Smooth muscle cell (in vitro differentiated cells): ENCODE results near the gene PARVA. TPM values are rescaled to one million over a fixed set of nuclear protein-coding genes. Genes with fewer than 3 reads are reported as not detected.
A peak's percentile ranks its signal among the peaks of the same experiment; 100 is the strongest.

Source experiments
- DNase-seq: peaks from one replicate; lab custom pipeline; 2025; ENCODE audit not compliant: unreplicated experiment; lab: John Stamatoyannopoulos, UW
- H2AFZ ChIP-seq: fragments of 200-600 bp; sonication (generic); 2 replicates; pipeline ENCODE4 v1.6.0; 2016; ENCODE audit warnings: antibody characterized with exemption, low read depth, mild to moderate bottlenecking
- H3F3A ChIP-seq: fragments of 200-600 bp; sonication (generic); 2 replicates; pipeline ENCODE4 v1.6.0; 2017; ENCODE audit warnings: antibody characterized with exemption, low read depth
- H3K27ac ChIP-seq: fragments of 200-600 bp; sonication (generic); 2 replicates; pipeline ENCODE4 v1.5.1; 2016; ENCODE audit warnings: low read depth, mild to moderate bottlenecking
- H3K27me3 ChIP-seq: fragments of 200-600 bp; sonication (generic); 2 replicates; pipeline ENCODE4 v1.6.1; 2016; ENCODE audit warnings: low read depth, mild to moderate bottlenecking
- H3K36me3 ChIP-seq: fragments of 200-600 bp; sonication (generic); 2 replicates; pipeline ENCODE4 v1.5.1; 2016; ENCODE audit warnings: low read depth
- H3K4me1 ChIP-seq: fragments of 200-600 bp; sonication (generic); 2 replicates; pipeline ENCODE4 v1.5.1; 2016; ENCODE audit warnings: low read depth
- H3K4me2 ChIP-seq: fragments of 200-600 bp; sonication (generic); 2 replicates; pipeline ENCODE4 v1.6.0; 2016; ENCODE audit warnings: mild to moderate bottlenecking
- H3K4me3 ChIP-seq: fragments of 200-600 bp; sonication (generic); 2 replicates; pipeline ENCODE4 v1.5.1; 2016; ENCODE audit warnings: mild to moderate bottlenecking
- H3K79me2 ChIP-seq: fragments of 200-600 bp; sonication (generic); 2 replicates; pipeline ENCODE4 v1.6.0; 2016; ENCODE audit warnings: low read depth, mild to moderate bottlenecking
- H3K9ac ChIP-seq: fragments of 200-600 bp; sonication (generic); 2 replicates; pipeline ENCODE4 v1.6.0; 2016; ENCODE audit warnings: low read depth
- H3K9me3 ChIP-seq: fragments of 200-600 bp; sonication (generic); replicated peaks from 2 replicates; pipeline ENCODE4 v1.5.1; 2016; ENCODE audit warnings: low read depth
- H4K20me1 ChIP-seq: fragments of 200-600 bp; sonication (generic); 2 replicates; pipeline ENCODE4 v1.6.0; 2016; ENCODE audit warnings: low read depth
- WGBS: methylation state at CpG from one replicate; pipeline ENCODE4 v1.1.7; 2016; ENCODE audit warnings: low lambda C conversion rate; 5-methylcytosine and 5-hydroxymethylcytosine counted together
- polyA plus RNA-seq: library from polyadenylated mRNA; unstranded; fragments of >200 nt; fragmentation: Nextera tagmentation; extraction: Ambion mirVana; gene quantifications from 2 replicates; pipeline ENCODE4 v1.2.1, GENCODE V29; 2016
- total RNA-seq: library from RNA; depleted of rRNA; stranded (reverse); fragments of >200 nt; gene quantifications from 2 replicates; pipeline ENCODE4 v1.2.3, GENCODE V29; 2014
- TF ChIP-seq, protein P1 (sequence below): fragments of 200-600 bp; sonication (generic); IDR thresholded peaks from 2 replicates; pipeline ENCODE4 v1.5.1; 2017; ENCODE audit warnings: borderline replicate concordance, mild to moderate bottlenecking, antibody characterized with exemption; ENCODE audit not compliant: insufficient read depth, poor library complexity, severe bottlenecking

Gene PARVA
- total and polyA plus RNA-seq, 2 experiments from 2014 or later = 73.9 to 99.4 TPM

DNA sequence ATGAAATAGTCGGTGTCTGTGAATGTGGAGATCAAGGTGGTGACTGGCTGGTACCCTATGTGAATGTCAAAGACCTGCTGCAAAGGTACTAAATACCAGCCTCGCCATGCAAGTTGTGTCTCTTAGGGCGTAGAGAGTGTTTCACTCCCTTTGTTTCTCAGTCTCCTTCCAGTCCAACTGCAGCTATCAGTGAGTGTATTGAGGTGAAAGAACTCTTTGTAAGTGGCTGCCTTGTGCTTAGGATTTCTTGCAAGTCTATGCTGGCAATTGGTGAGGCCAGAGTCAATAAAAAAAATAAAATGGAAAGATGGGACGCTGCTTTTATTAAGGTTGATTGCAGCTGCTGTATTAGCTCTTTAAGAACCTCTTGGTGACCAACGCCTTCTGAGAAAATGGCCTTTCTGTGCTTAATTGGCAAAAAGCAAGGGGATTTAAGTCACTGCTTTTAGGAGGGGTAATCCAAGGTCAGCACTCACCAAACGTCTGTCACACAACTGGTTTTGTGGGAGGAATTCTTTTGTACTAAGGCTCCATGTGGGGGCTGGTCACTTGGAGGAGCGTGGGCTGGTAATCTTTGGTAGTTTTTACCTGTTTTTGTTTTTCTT is 95.1 kb downstream of the PARVA start:
- Histone ChIP-seq H3K9ac (no peak overlapping the region), H3K9me3 (no peaks in the 10 kb centered on the region), H2AFZ (no peak overlapping the region), H3K4me2 (no peak overlapping the region), H3K79me2 (peaks cover 58% of the 10 kb centered on the region), H3K27me3 (no peaks in the 10 kb centered on the region), H3K27ac (no peak overlapping the region), H3K4me3 (no peak overlapping the region), H3F3A (no peaks in the 10 kb centered on the region), H3K36me3 (peaks cover 3% of the 10 kb centered on the region), H4K20me1 (peaks cover 60% of the 10 kb centered on the region), H3K4me1 (peaks cover 14% of the 10 kb centered on the region)
- WGBS = 61% methylated on average over 7 of the region's 7 CpGs
- TF ChIP-seq, protein P1, sequence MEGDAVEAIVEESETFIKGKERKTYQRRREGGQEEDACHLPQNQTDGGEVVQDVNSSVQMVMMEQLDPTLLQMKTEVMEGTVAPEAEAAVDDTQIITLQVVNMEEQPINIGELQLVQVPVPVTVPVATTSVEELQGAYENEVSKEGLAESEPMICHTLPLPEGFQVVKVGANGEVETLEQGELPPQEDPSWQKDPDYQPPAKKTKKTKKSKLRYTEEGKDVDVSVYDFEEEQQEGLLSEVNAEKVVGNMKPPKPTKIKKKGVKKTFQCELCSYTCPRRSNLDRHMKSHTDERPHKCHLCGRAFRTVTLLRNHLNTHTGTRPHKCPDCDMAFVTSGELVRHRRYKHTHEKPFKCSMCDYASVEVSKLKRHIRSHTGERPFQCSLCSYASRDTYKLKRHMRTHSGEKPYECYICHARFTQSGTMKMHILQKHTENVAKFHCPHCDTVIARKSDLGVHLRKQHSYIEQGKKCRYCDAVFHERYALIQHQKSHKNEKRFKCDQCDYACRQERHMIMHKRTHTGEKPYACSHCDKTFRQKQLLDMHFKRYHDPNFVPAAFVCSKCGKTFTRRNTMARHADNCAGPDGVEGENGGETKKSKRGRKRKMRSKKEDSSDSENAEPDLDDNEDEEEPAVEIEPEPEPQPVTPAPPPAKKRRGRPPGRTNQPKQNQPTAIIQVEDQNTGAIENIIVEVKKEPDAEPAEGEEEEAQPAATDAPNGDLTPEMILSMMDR = no peak
- no peak for DNase-seq

DNA sequence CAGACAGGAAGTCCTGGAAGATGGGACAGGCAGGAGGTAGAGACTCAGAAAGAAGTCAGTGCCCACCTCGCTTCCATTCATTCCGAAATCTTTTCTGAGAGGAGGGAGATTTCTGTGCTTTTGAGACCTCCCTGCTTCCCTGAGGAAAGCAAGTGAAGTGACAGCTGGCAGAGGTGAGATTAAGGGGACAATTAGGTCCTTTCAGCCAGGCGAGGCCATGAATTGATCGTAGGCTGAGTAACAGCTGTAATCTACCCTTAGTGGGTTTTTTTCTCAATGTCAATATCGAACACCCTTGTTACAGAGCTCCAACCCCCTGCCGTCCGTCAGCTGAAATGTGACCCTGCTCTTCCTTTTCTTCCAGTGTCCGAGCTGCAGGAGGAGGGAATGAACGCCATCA is 96.0 kb downstream of the PARVA start:
- Histone ChIP-seq H2AFZ (no peak overlapping the region), H3F3A (no peaks in the 10 kb centered on the region), H3K9me3 (no peaks in the 10 kb centered on the region), H3K4me1 (peaks cover 14% of the 10 kb centered on the region), H4K20me1 (peaks cover 51% of the 10 kb centered on the region), H3K4me3 (no peak overlapping the region), H3K9ac (no peak overlapping the region), H3K79me2 (peaks cover 49% of the 10 kb centered on the region), H3K27ac (no peak overlapping the region), H3K27me3 (no peaks in the 10 kb centered on the region), H3K4me2 (no peak overlapping the region), H3K36me3 (peaks cover 8% of the 10 kb centered on the region)
- no peak for DNase-seq
- TF ChIP-seq, protein P1 = no peak
- 93% methylated on average over 9 of the region's 9 CpGs for WGBS

DNA sequence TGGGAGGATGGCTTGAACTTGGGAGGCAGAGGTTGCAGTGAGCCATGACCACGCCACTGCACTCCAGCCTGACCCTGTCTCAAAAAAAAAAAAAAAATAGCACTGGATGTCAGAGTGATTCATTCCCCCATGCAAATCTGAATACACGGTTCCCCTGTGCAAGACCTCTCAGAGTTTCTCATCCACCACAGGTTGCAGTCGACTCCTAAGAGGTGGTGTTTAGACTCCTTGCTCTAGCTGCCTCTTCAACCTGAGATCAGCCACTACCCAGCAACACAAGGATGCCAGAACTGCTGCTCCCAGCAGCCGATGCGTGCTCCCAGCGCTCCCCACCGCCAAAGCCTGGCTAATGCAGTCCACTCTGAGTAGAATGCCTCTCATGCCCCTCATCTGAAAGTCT is 97.5 kb downstream of the PARVA start:
- Histone ChIP-seq H3K4me3 (no peak overlapping the region), H3K4me2 (no peak overlapping the region), H3K4me1 (peaks cover 14% of the 10 kb centered on the region), H3K27me3 (no peaks in the 10 kb centered on the region), H3K36me3 (peaks cover 17% of the 10 kb centered on the region), H4K20me1 (peaks cover 41% of the 10 kb centered on the region), H3F3A (no peaks in the 10 kb centered on the region), H3K9me3 (no peaks in the 10 kb centered on the region), H2AFZ (no peak overlapping the region), H3K9ac (no peak overlapping the region), H3K79me2 (peaks cover 34% of the 10 kb centered on the region), H3K27ac (no peak overlapping the region)
- 95% methylated on average over 7 of the region's 7 CpGs for WGBS
- DNase-seq = no peak
- TF ChIP-seq, protein P1 = no peak

- no peaks in the 10 kb centered on the region for H3K9me3 ChIP-seq
- no peaks in the 10 kb centered on the region for H3K4me1 ChIP-seq
- no peak overlapping the region for H3K4me3 ChIP-seq
- TF ChIP-seq, protein P1 = no peak
- peak overlapping the region; percentile 26 for H3K27ac ChIP-seq
- peaks cover 17% of the 10 kb centered on the region for H3K36me3 ChIP-seq
- H3F3A ChIP-seq = no peaks in the 10 kb centered on the region
- H2AFZ ChIP-seq = no peak overlapping the region
- H3K27me3 ChIP-seq = no peaks in the 10 kb centered on the region
- no peak overlapping the region for H3K9ac ChIP-seq
- H4K20me1 ChIP-seq = peaks cover 3% of the 10 kb centered on the region
- DNase-seq = no peak
- peaks cover 8% of the 10 kb centered on the region for H3K79me2 ChIP-seq
- WGBS = 71% methylated on average over 4 of the region's 4 CpGs
- H3K4me2 ChIP-seq = no peak overlapping the region
These were observed 101.4 kb downstream of the PARVA start for GRCh38 chr11:12478743-12479142.
